IgD-negative memory B cell (primary cell): ENCODE measurements around the gene HOXB13. TPM values are rescaled to one million over a fixed set of nuclear protein-coding genes. Genes with fewer than 3 reads are reported as not detected.
A peak's percentile ranks its signal among the peaks of the same experiment; 100 is the strongest.

Experiments
- H3K27ac Mint-ChIP-seq, 3 donors: one replicate each; pipeline ENCODE4 v1.8.0; 2020 to 2022; ENCODE audit warnings: mild to moderate bottlenecking in 3 of 3, mixed read lengths in 3 of 3, moderate library complexity in 1 of 3
- H3K27me3 Mint-ChIP-seq: one replicate; pipeline ENCODE4 v1.8.0; 2021; ENCODE audit warnings: mixed read lengths
- H3K36me3 Mint-ChIP-seq: one replicate; pipeline ENCODE4 v1.8.0; 2020; ENCODE audit warnings: mild to moderate bottlenecking, mixed read lengths
- H3K4me1 Mint-ChIP-seq, 3 donors: one replicate each; pipeline ENCODE4 v1.8.0; 2020 to 2022; ENCODE audit warnings: mixed read lengths in 3 of 3, mild to moderate bottlenecking in 1 of 3
- H3K4me3 Mint-ChIP-seq, 4 donors: one replicate each; pipeline ENCODE4 v1.8.0; 2020 to 2022; ENCODE audit warnings: mild to moderate bottlenecking in 4 of 4, mixed read lengths in 4 of 4, moderate library complexity in 3 of 4
- H3K9me3 Mint-ChIP-seq, 3 donors: one replicate each; pipeline ENCODE4 v1.8.0; 2020 to 2021; ENCODE audit warnings: mixed read lengths in 3 of 3, mild to moderate bottlenecking in 1 of 3
- polyA plus RNA-seq: library from polyadenylated mRNA; unstranded; fragments of 300-500 nt; fragmentation: Illumina TruSeq; gene quantifications from one replicate; pipeline ENCODE4 v1.2.3, GENCODE V29; 2021

The HOXB13 gene
- polyA plus RNA-seq, 1 donor from 2014 or later: not detected

GRCh38 chr17:48753794-48754499 lies 25.4 kb upstream of the HOXB13 start:
- peak overlapping the region; percentile 55 to 76 (median 74) for H3K27ac Mint-ChIP-seq
- peaks cover 0 to 7% (median 0%) of the 10 kb centered on the region in 3 donors for H3K9me3 Mint-ChIP-seq
- peaks cover 1% of the 10 kb centered on the region for H3K36me3 Mint-ChIP-seq
- peaks cover 0 to 16% (median 12%) of the 10 kb centered on the region in 3 donors for H3K4me1 Mint-ChIP-seq
- peaks cover 68% of the 10 kb centered on the region for H3K27me3 Mint-ChIP-seq
- peak overlapping the region in 2 of 4 donors; percentile 56 to 58 for H3K4me3 Mint-ChIP-seq

- Mint-ChIP-seq H3K4me3 (peak overlapping the region in 3 of 4 donors; percentile 12 to 60 (median 58)), H3K27me3 (peaks cover 63% of the 10 kb centered on the region), H3K4me1 (peaks cover 0 to 16% (median 12%) of the 10 kb centered on the region in 3 donors), H3K27ac (peak overlapping the region; percentile 71 to 74 (median 71)), H3K9me3 (peaks cover 0 to 9% (median 0%) of the 10 kb centered on the region in 3 donors), H3K36me3 (peaks cover 1% of the 10 kb centered on the region)
Observed at GRCh38 chr17:48752399-48753288, 24.1 kb upstream of the HOXB13 start.

- peaks cover 0 to 17% (median 9%) of the 10 kb centered on the region in 3 donors for H3K4me1 Mint-ChIP-seq
- peak overlapping the region; percentile 34 to 74 (median 71) for H3K27ac Mint-ChIP-seq
- peaks cover 62% of the 10 kb centered on the region for H3K27me3 Mint-ChIP-seq
- peaks cover 1% of the 10 kb centered on the region for H3K36me3 Mint-ChIP-seq
- H3K9me3 Mint-ChIP-seq: peaks cover 0 to 9% (median 0%) of the 10 kb centered on the region in 3 donors
- H3K4me3 Mint-ChIP-seq: peak overlapping the region in 2 of 4 donors; percentile 16 to 58
Observed at GRCh38 chr17:48751733-48752398, 23.3 kb upstream of the HOXB13 start.

- peaks cover 1% of the 10 kb centered on the region for H3K36me3 Mint-ChIP-seq
- H3K4me3 Mint-ChIP-seq: peak overlapping the region in 1 of 4 donors; percentile 16
- peak overlapping the region in 1 of 3 donors; percentile 74 for H3K27ac Mint-ChIP-seq
- peaks cover 0 to 9% (median 0%) of the 10 kb centered on the region in 3 donors for H3K9me3 Mint-ChIP-seq
- peaks cover 67% of the 10 kb centered on the region for H3K27me3 Mint-ChIP-seq
- H3K4me1 Mint-ChIP-seq: peaks cover 0 to 20% (median 13%) of the 10 kb centered on the region in 3 donors
Observed at GRCh38 chr17:48751172-48751571, 22.6 kb upstream of the HOXB13 start.

GRCh38 chr17:48749621-48750553 lies 21.3 kb upstream of the HOXB13 start:
- Mint-ChIP-seq H3K9me3 (peaks cover 0 to 9% (median 0%) of the 10 kb centered on the region in 3 donors), H3K27ac (peak overlapping the region; percentile 39 to 84 (median 64)), H3K4me1 (peaks cover 3 to 20% (median 19%) of the 10 kb centered on the region in 3 donors), H3K27me3 (peaks cover 67% of the 10 kb centered on the region), H3K36me3 (no peaks in the 10 kb centered on the region), H3K4me3 (peak overlapping the region in 1 of 4 donors; percentile 12)

GRCh38 chr17:48748718-48749566 lies 20.4 kb upstream of the HOXB13 start:
- H3K4me1 Mint-ChIP-seq: peaks cover 3 to 20% (median 16%) of the 10 kb centered on the region in 3 donors
- peak overlapping the region; percentile 6 to 84 (median 64) for H3K27ac Mint-ChIP-seq
- peaks cover 64% of the 10 kb centered on the region for H3K27me3 Mint-ChIP-seq
- H3K4me3 Mint-ChIP-seq: peak overlapping the region in 1 of 4 donors; percentile 12
- no peaks in the 10 kb centered on the region for H3K36me3 Mint-ChIP-seq
- H3K9me3 Mint-ChIP-seq: peaks cover 0 to 7% (median 0%) of the 10 kb centered on the region in 3 donors

- Mint-ChIP-seq H3K9me3 (peaks cover 0 to 7% (median 0%) of the 10 kb centered on the region in 3 donors), H3K27me3 (peaks cover 64% of the 10 kb centered on the region), H3K27ac (peak overlapping the region in 2 of 3 donors; percentile 46 to 58), H3K4me3 (no peak overlapping the region), H3K4me1 (peaks cover 3 to 12% (median 8%) of the 10 kb centered on the region in 3 donors), H3K36me3 (no peaks in the 10 kb centered on the region)
Observed at GRCh38 chr17:48747445-48748363, 19.2 kb upstream of the HOXB13 start.

GRCh38 chr17:48746916-48747444 lies 18.4 kb upstream of the HOXB13 start:
- Mint-ChIP-seq H3K27me3 (peaks cover 63% of the 10 kb centered on the region), H3K27ac (peak overlapping the region; percentile 41 to 79 (median 59)), H3K4me3 (peak overlapping the region in 2 of 4 donors; percentile 39 to 66), H3K4me1 (peaks cover 3 to 12% (median 7%) of the 10 kb centered on the region in 3 donors), H3K9me3 (peaks cover 0 to 7% (median 0%) of the 10 kb centered on the region in 3 donors), H3K36me3 (no peaks in the 10 kb centered on the region)

- peaks cover 0 to 12% (median 2%) of the 10 kb centered on the region in 3 donors for H3K9me3 Mint-ChIP-seq
- H3K36me3 Mint-ChIP-seq: no peaks in the 10 kb centered on the region
- peak overlapping the region in 1 of 4 donors; percentile 66 for H3K4me3 Mint-ChIP-seq
- H3K4me1 Mint-ChIP-seq: peaks cover 3 to 12% (median 5%) of the 10 kb centered on the region in 3 donors
- peaks cover 65% of the 10 kb centered on the region for H3K27me3 Mint-ChIP-seq
- peak overlapping the region in 2 of 3 donors; percentile 64 to 79 for H3K27ac Mint-ChIP-seq
Observed at GRCh38 chr17:48745381-48746275, 17.1 kb upstream of the HOXB13 start.

GRCh38 chr17:48740537-48740936 lies 12.0 kb upstream of the HOXB13 start:
- H3K4me1 Mint-ChIP-seq: peaks cover 1 to 8% (median 4%) of the 10 kb centered on the region in 3 donors
- H3K9me3 Mint-ChIP-seq: peaks cover 0 to 15% (median 2%) of the 10 kb centered on the region in 3 donors
- H3K36me3 Mint-ChIP-seq: no peaks in the 10 kb centered on the region
- no peak overlapping the region for H3K4me3 Mint-ChIP-seq
- peak overlapping the region in 1 of 3 donors; percentile 53 for H3K27ac Mint-ChIP-seq
- H3K27me3 Mint-ChIP-seq: peaks cover 80% of the 10 kb centered on the region
